Stimulated activated CD8-positive, alpha-beta memory T cell treated with anti-CD3 and anti-CD28 coated beads, Interleukin-12 subunit alpha, Interleukin-12 subunit beta, amount 100 ng/mL, for 24 hours (primary cell): Measurements from ENCODE around the gene CACNG6.
"Not testable (repeated sequence)": the region's sequence is repeated elsewhere in the genome, so short reads cannot be mapped to it uniquely, and the experiment has no call there.

ENCODE experiments used
- DNase-seq: peaks from one replicate; pipeline ENCODE4 v3.0.0-alpha.2; 2020; ENCODE audit errors: extremely low read depth

Gene CACNG6

GRCh38 chr19:54001496-54001895, 10.1 kb downstream of the CACNG6 start:
- DNase-seq = no peak

- DNase-seq = no peak
These were observed 11.3 kb downstream of the CACNG6 start for GRCh38 chr19:54002495-54003315.

GRCh38 chr19:54009440-54009839, 18.0 kb downstream of the CACNG6 start:
- DNase-seq = no peak

- no peak for DNase-seq
These were observed 19.0 kb downstream of the CACNG6 start for GRCh38 chr19:54010474-54010873.

- no peak for DNase-seq
These were observed 20.2 kb downstream of the CACNG6 start for GRCh38 chr19:54011507-54012211.

- no peak for DNase-seq
These were observed 22.4 kb downstream of the CACNG6 start for GRCh38 chr19:54013866-54014265.

- no peak for DNase-seq
These were observed 23.6 kb downstream of the CACNG6 start for GRCh38 chr19:54014920-54015560.

- no peak for DNase-seq
These were observed 25.8 kb downstream of the CACNG6 start for GRCh38 chr19:54017261-54017660.

- no peak for DNase-seq
These were observed 29.9 kb downstream of the CACNG6 start for GRCh38 chr19:54021363-54021762.

- DNase-seq = no peak
These were observed 30.5 kb downstream of the CACNG6 start for GRCh38 chr19:54021932-54022331.

- DNase-seq = no peak
These were observed 31.8 kb downstream of the CACNG6 start for GRCh38 chr19:54023191-54023590.

GRCh38 chr19:54024660-54025059, 33.2 kb downstream of the CACNG6 start:
- no peak for DNase-seq

GRCh38 chr19:54026656-54027055, 35.2 kb downstream of the CACNG6 start:
- no peak for DNase-seq

GRCh38 chr19:54029301-54029700, 37.9 kb downstream of the CACNG6 start:
- no peak for DNase-seq

- no peak for DNase-seq
These were observed 38.6 kb downstream of the CACNG6 start for GRCh38 chr19:54029930-54030490.

GRCh38 chr19:54030895-54031586, 39.6 kb downstream of the CACNG6 start:
- no peak for DNase-seq

GRCh38 chr19:54035215-54036178, 44.1 kb downstream of the CACNG6 start:
- DNase-seq = no peak

- DNase-seq = not testable (repeated sequence)
These were observed 45.1 kb downstream of the CACNG6 start for GRCh38 chr19:54036542-54036941.

- no peak for DNase-seq
These were observed 48.6 kb downstream of the CACNG6 start for GRCh38 chr19:54040003-54040402.

- no peak for DNase-seq
These were observed 50.7 kb downstream of the CACNG6 start for GRCh38 chr19:54041969-54042606.
